SK-N-SH (cell line): ENCODE data around the gene HOXA6. TPM values are rescaled to one million over a fixed set of nuclear protein-coding genes. Genes with fewer than 3 reads are reported as not detected.

Source experiments
- CTCF ChIA-PET: fragments of 300-600, 350-600 bp; formaldehyde crosslinking; extraction: SDS; loops from one replicate; lab custom pipeline; 2021; lab: Yijun Ruan, JAX
- POLR2A ChIA-PET: fragments of 350-600 bp; sonication (Branson Sonifier 250); formaldehyde crosslinking; extraction: SDS; loops from one replicate; lab custom pipeline; 2020; ENCODE audit warnings: antibody characterized with exemption, inconsistent platforms; lab: Yijun Ruan, JAX
- DNase-seq: peaks from one replicate; pipeline ENCODE4 v3.0.0; 2012
- H2AFZ ChIP-seq: fragments of 200-600 bp; sonication (generic); 2 replicates; pipeline ENCODE4 v1.8.1; 2016; ENCODE audit warnings: antibody characterized with exemption, mild to moderate bottlenecking, low read depth
- H3F3A ChIP-seq: fragments of 200-600 bp; sonication (generic); replicated peaks from 2 replicates; pipeline ENCODE3; 2016; ENCODE audit warnings: antibody characterized with exemption, mild to moderate bottlenecking; ENCODE audit not compliant: insufficient read depth
- H3K27ac ChIP-seq, 2 experiments: fragments of 200-500 bp in 1 of 2; fragments of 200-600 bp in 1 of 2; sonication (Bioruptor generic) in 1 of 2; sonication (generic), shearing (Covaris generic) in 1 of 2; 2 replicates each; pipeline versions ENCODE4 v1.5.1 to v1.6.1; 2014 to 2016; ENCODE audit warnings: low read depth in 2 of 2, inconsistent platforms in 1 of 2, low read length in 1 of 2, mild to moderate bottlenecking in 1 of 2, mixed read lengths in 1 of 2
- H3K27me3 ChIP-seq: fragments of 200-600 bp; sonication (generic), shearing (Covaris generic); 2 replicates; pipeline ENCODE4 v1.6.1; 2016; ENCODE audit warnings: mixed run types; ENCODE audit not compliant: insufficient read depth
- H3K36me3 ChIP-seq, 2 experiments: fragments of 200-500 bp in 1 of 2; fragments of 200-600 bp in 1 of 2; sonication (Bioruptor generic) in 1 of 2; sonication (generic) in 1 of 2; replicated peaks in 1 of 2; 2 replicates each; pipeline versions ENCODE3 to v1.5.1; 2014 to 2016; ENCODE audit warnings: low read length in 1 of 2, mild to moderate bottlenecking in 1 of 2; ENCODE audit not compliant: insufficient read depth in 2 of 2, control insufficient read depth in 1 of 2
- H3K4me1 ChIP-seq, 2 experiments: fragments of 200-500 bp in 1 of 2; fragments of 200-600 bp in 1 of 2; sonication (Bioruptor generic) in 1 of 2; sonication (generic), shearing (Covaris generic) in 1 of 2; 2 replicates each; pipeline versions ENCODE4 v1.5.1 to v1.6.1; 2014 to 2016; ENCODE audit warnings: low read depth in 1 of 2, low read length in 1 of 2, mixed run types in 1 of 2; ENCODE audit not compliant: insufficient read depth in 2 of 2, control insufficient read depth in 1 of 2
- H3K4me2 ChIP-seq: fragments of 200-600 bp; sonication (generic), shearing (Covaris generic); 2 replicates; pipeline ENCODE4 v1.6.1; 2017; ENCODE audit warnings: mixed run types
- H3K4me3 ChIP-seq, 2 experiments: fragments of 200-500 bp in 1 of 2; fragments of 200-600 bp in 1 of 2; sonication (Bioruptor generic) in 1 of 2; sonication (generic), shearing (Covaris generic) in 1 of 2; 2 replicates each; pipeline versions ENCODE4 v1.5.1 to v1.8.1; 2014 to 2016; ENCODE audit warnings: low read depth in 2 of 2, inconsistent platforms in 1 of 2, low read length in 1 of 2, mild to moderate bottlenecking in 1 of 2, mixed read lengths in 1 of 2, moderate library complexity in 1 of 2
- H3K79me2 ChIP-seq: fragments of 200-600 bp; sonication (generic); 2 replicates; pipeline ENCODE4 v1.8.1; 2017; ENCODE audit warnings: mild to moderate bottlenecking; ENCODE audit not compliant: insufficient read depth
- H3K9ac ChIP-seq: fragments of 200-600 bp; sonication (generic); 2 replicates; pipeline ENCODE4 v1.6.1; 2017; ENCODE audit warnings: mixed run types
- H3K9me2 ChIP-seq: fragments of 200-600 bp; sonication (generic); 2 replicates; pipeline ENCODE4 v1.6.1; 2017; ENCODE audit warnings: mixed run types
- H3K9me3 ChIP-seq: fragments of 200-600 bp; sonication (generic); 2 replicates; pipeline ENCODE4 v1.6.1; 2017; ENCODE audit warnings: mixed run types, mild to moderate bottlenecking, moderate library complexity
- H4K20me1 ChIP-seq: fragments of 200-600 bp; sonication (generic); 2 replicates; pipeline ENCODE4 v1.6.1; 2017; ENCODE audit warnings: mild to moderate bottlenecking, mixed run types; ENCODE audit not compliant: insufficient read depth
- EZH2phosphoT487 ChIP-seq: fragments of 200-600 bp; sonication (generic); IDR thresholded peaks from 2 replicates; pipeline ENCODE4 v1.6.1; 2017; ENCODE audit warnings: low read depth, mixed run types, mild to moderate bottlenecking, antibody characterized with exemption, moderate library complexity, borderline replicate concordance
- JUND ChIP-seq: IDR thresholded peaks from 2 replicates; pipeline ENCODE4 v1.4.0; 2012
- POLR2AphosphoS5 ChIP-seq: IDR thresholded peaks from 2 replicates; pipeline ENCODE4 v1.6.1; 2012; ENCODE audit warnings: low read depth, low read length
- TEAD4 ChIP-seq: IDR thresholded peaks from 2 replicates; pipeline ENCODE4 v1.4.0; 2012; ENCODE audit warnings: mild to moderate bottlenecking, borderline replicate concordance; ENCODE audit not compliant: insufficient read depth
- WGBS: methylation state at CpG from one replicate; pipeline ENCODE4 v1.1.6; 2017; ENCODE audit warnings: low lambda C conversion rate; 5-methylcytosine and 5-hydroxymethylcytosine counted together
- polyA plus RNA-seq, 3 experiments: library from polyadenylated mRNA; depleted of rRNA; stranded (reverse); fragments of >200 nt; gene quantifications; 2 replicates each; pipeline ENCODE4 v1.2.3, GENCODE V29; 2012
- TF ChIP-seq, protein P1 (sequence below): IDR thresholded peaks from 2 replicates; pipeline ENCODE4 v1.4.0; 2012; ENCODE audit warnings: low read depth, borderline replicate concordance
- TF ChIP-seq, protein P2 (sequence below): fragments of 200-600 bp; sonication (generic); IDR thresholded peaks from 2 replicates; pipeline ENCODE4 v1.6.1; 2017; ENCODE audit warnings: antibody characterized with exemption, mild to moderate bottlenecking, moderate library complexity

The HOXA6 gene
- polyA plus RNA-seq, 1 of the 3 experiments (the other 2 are of a cell fraction) = not detected

GRCh38 chr7:27152816-27153442, 5.4 kb upstream of the HOXA6 start:
- Histone ChIP-seq H3K4me1 (peaks cover 0 to 9% of the 10 kb centered on the region in 2 experiments; a peak in 1 of 4 replicates), H3K4me3 (no peak overlapping the region), H3K27ac (no peak overlapping the region), H3F3A (no peaks in the 10 kb centered on the region), H3K27me3 (peaks cover 100% of the 10 kb centered on the region), H2AFZ (no peak overlapping the region), H3K9ac (no peak overlapping the region), H3K9me3 (no peaks in the 10 kb centered on the region), H3K36me3 (no peaks in the 10 kb centered on the region), H3K9me2 (no peaks in the 10 kb centered on the region), H3K79me2 (no peaks in the 10 kb centered on the region), H4K20me1 (peaks cover 6% of the 10 kb centered on the region; the same call in 1 of the 2 replicates)
- WGBS = 20% methylated on average over 22 of the region's 22 CpGs
- ChIA-PET CTCF (interaction anchor here (0.6 to 11.7 kb wide), 12 partner anchors 5 to 504 kb away, joined by 3 to 270 read pairs (median 6); partner anchors contain the start of genes HOXA10, HOXA3, HOXA5 and HOXA6), POLR2A (no interaction called here)
- peak; percentile 43 for DNase-seq
- no peak for TF ChIP-seq JUND
- no peak for TF ChIP-seq POLR2AphosphoS5
- TF ChIP-seq, all 33 proteins: peak for 0
- no peak overlapping the region for H3K4me2 ChIP-seq

DNA sequence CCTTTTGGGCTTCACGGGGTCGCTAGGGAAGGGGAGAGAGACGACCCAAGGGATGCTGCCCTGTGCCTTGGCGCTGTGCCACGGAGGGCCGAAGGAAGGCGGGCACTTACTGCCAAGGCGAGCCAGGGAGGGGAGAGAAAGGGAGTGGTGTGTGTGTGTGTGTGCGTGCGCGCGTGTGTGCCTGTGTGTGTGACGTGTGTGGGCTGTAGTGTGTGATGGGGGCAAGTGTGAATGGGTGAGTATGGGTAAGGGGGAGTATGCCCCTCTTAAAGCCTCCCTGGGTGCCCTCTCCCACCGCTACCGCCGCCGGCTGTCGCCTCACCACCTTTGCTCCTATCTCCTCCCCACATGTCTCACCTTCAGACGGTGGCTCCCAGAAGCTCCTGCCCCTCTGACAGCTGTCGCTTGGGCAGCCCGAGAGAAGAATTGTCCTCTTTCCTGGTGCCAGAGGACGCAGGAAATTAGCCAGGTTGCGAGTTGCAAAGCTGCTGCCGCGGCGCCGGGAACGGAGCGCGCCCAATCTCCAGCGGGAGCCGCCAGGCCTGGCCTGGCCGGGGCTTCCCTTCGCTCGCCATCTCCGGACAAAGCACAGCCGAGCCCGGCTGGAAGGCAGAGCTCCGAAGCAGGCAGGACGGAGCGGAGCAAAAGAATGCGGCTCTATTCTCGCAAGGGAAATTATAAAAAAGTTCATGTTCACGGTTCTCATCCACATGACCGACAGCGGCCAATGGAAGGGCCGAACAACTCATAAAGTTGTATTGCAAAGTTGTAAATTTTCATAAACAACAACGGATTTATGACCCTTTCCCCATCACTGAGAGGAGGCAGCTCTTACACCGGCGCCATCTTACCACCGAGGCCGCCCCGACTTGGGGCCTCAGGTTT, 4.6 kb upstream of the HOXA6 start, which contains the start of gene HOXA3:
TSS of gene HOXA3 (minus strand) at position 653 of the 885 bp plus-strand sequence. CDS start 41,943 bp downstream, outside the sequence.
- TF ChIP-seq EZH2phosphoT487 (peak; percentile 85; the same call in 1 of the 2 replicates), TEAD4 (no peak)
- TF ChIP-seq, protein P1, sequence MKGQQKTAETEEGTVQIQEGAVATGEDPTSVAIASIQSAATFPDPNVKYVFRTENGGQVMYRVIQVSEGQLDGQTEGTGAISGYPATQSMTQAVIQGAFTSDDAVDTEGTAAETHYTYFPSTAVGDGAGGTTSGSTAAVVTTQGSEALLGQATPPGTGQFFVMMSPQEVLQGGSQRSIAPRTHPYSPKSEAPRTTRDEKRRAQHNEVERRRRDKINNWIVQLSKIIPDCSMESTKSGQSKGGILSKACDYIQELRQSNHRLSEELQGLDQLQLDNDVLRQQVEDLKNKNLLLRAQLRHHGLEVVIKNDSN = peak; percentile 25; the same call in 1 of the 2 replicates
- TF ChIP-seq, protein P2, sequence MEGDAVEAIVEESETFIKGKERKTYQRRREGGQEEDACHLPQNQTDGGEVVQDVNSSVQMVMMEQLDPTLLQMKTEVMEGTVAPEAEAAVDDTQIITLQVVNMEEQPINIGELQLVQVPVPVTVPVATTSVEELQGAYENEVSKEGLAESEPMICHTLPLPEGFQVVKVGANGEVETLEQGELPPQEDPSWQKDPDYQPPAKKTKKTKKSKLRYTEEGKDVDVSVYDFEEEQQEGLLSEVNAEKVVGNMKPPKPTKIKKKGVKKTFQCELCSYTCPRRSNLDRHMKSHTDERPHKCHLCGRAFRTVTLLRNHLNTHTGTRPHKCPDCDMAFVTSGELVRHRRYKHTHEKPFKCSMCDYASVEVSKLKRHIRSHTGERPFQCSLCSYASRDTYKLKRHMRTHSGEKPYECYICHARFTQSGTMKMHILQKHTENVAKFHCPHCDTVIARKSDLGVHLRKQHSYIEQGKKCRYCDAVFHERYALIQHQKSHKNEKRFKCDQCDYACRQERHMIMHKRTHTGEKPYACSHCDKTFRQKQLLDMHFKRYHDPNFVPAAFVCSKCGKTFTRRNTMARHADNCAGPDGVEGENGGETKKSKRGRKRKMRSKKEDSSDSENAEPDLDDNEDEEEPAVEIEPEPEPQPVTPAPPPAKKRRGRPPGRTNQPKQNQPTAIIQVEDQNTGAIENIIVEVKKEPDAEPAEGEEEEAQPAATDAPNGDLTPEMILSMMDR = no peak
- Histone ChIP-seq H3K9me3 (no peaks in the 10 kb centered on the region), H3K9ac (no peak within 1 kb of the TSS), H2AFZ (no peak within 1 kb of the TSS), H3K79me2 (no peaks in the 10 kb centered on the region), H3K27me3 (peaks cover 100% of the 10 kb centered on the region), H3K9me2 (no peaks in the 10 kb centered on the region), H4K20me1 (peaks cover 6% of the 10 kb centered on the region; the same call in 1 of the 2 replicates), H3F3A (no peaks in the 10 kb centered on the region), H3K4me1 (peaks cover 0 to 9% of the 10 kb centered on the region in 2 experiments; a peak in 1 of 4 replicates), H3K36me3 (no peaks in the 10 kb centered on the region), H3K27ac (no peak within 1 kb of the TSS), H3K4me3 (no peak within 1 kb of the TSS; a peak in 1 of 4 replicates), H3K4me2 (peak within 1 kb of the TSS; percentile 47; the same call in 1 of the 2 replicates)
- peak; percentile 54 for DNase-seq
- POLR2A ChIA-PET = no interaction called here
- CTCF ChIA-PET = interaction anchor here (0.6 to 10.9 kb wide), 22 partner anchors 7 to 1259 kb away, joined by 3 to 270 read pairs (median 6); partner anchors contain the start of genes HOXA10, HOXA4, HOXA5 and HOXA7
- 17% methylated on average over 46 of the region's 53 CpGs for WGBS
